Upper lobe of right lung (tissue), 1 donor: Measurements from ENCODE around the gene USP36. TPM values are rescaled to one million over a fixed set of nuclear protein-coding genes. Genes with fewer than 3 reads are reported as not detected.

Source experiments
- ATAC-seq: fragments of 200-7000 bp; cut with Tn5 transposase; one replicate; pipeline ENCODE4 v1.9.1; 2020; ENCODE audit warnings: mild to moderate bottlenecking, moderate library complexity
- DNase-seq: peaks from one replicate; pipeline ENCODE4 v3.0.0-alpha.2; 2020
- H3K27ac ChIP-seq: fragments of 200-600 bp; one replicate; pipeline ENCODE4 v1.8.0; 2022
- H3K27me3 ChIP-seq: fragments of 200-600 bp; one replicate; pipeline ENCODE4 v1.8.0; 2022; ENCODE audit warnings: mild to moderate bottlenecking
- H3K36me3 ChIP-seq: fragments of 200-600 bp; one replicate; pipeline ENCODE4 v1.8.0; 2022
- H3K4me1 ChIP-seq: fragments of 200-600 bp; one replicate; pipeline ENCODE4 v1.8.0; 2022
- H3K4me3 ChIP-seq: fragments of 200-600 bp; one replicate; pipeline ENCODE4 v1.8.0; 2022; ENCODE audit warnings: mild to moderate bottlenecking
- H3K9me3 ChIP-seq: fragments of 200-600 bp; one replicate; pipeline ENCODE4 v1.8.0; 2022
- intact Hi-C: fragments of 100-400 bp; cut with DNase I; formaldehyde crosslinking; loops from one replicate; pipeline ENCODE4 v1.11.0; 2022
- total RNA-seq: library from RNA; stranded (reverse); fragmentation: NEBNext Ultra II Directional; extraction: Animal tissue kit (Norgen Biotek cat#: 25700); gene quantifications from one replicate; pipeline ENCODE4 v1.2.1, GENCODE V29; 2021
- TF ChIP-seq, protein P1 (sequence below): fragments of 200-600 bp; IDR thresholded peaks from one replicate; pipeline ENCODE4 v1.8.0; 2022; ENCODE audit warnings: antibody characterized with exemption
- donor health status: DM: no; HTN: yes; CAD: no; lungs with severe emphysema.

USP36 gene
- total RNA-seq, 1 donor from 2014 or later = 69.6 TPM

DNA sequence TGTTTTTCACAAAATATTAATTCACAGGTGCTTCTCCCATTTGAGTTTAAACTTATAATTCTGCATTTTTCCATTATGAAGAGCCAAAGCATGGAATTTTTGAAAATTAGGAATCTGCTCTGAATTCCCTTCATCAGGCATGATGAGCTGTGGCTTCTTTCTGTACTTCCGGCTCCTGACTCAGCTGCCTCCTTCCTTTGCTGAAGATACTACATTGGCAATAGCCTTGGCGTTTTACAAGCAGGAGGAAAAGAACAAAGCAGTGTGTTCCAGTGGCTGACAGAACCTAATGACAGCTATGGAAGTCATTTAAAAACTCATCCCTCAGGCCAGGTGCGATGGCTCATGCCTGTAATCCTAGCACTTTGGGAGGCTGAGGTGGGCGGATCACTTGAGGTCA lies 18.4 kb upstream of the USP36 start:
- peaks cover 39% of the 10 kb centered on the region for H3K36me3 ChIP-seq
- TF ChIP-seq, protein P1, sequence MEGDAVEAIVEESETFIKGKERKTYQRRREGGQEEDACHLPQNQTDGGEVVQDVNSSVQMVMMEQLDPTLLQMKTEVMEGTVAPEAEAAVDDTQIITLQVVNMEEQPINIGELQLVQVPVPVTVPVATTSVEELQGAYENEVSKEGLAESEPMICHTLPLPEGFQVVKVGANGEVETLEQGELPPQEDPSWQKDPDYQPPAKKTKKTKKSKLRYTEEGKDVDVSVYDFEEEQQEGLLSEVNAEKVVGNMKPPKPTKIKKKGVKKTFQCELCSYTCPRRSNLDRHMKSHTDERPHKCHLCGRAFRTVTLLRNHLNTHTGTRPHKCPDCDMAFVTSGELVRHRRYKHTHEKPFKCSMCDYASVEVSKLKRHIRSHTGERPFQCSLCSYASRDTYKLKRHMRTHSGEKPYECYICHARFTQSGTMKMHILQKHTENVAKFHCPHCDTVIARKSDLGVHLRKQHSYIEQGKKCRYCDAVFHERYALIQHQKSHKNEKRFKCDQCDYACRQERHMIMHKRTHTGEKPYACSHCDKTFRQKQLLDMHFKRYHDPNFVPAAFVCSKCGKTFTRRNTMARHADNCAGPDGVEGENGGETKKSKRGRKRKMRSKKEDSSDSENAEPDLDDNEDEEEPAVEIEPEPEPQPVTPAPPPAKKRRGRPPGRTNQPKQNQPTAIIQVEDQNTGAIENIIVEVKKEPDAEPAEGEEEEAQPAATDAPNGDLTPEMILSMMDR = no peak
- H3K4me1 ChIP-seq = peaks cover 9% of the 10 kb centered on the region
- intact Hi-C loops = no loop called here
- H3K27me3 ChIP-seq = no peaks in the 10 kb centered on the region
- no peak for ATAC-seq
- no peaks in the 10 kb centered on the region for H3K9me3 ChIP-seq
- no peak for DNase-seq
- H3K27ac ChIP-seq = no peak overlapping the region
- no peak overlapping the region for H3K4me3 ChIP-seq

- H3K4me3 ChIP-seq = no peak overlapping the region
- H3K36me3 ChIP-seq = peaks cover 43% of the 10 kb centered on the region
- H3K27me3 ChIP-seq = no peaks in the 10 kb centered on the region
- H3K4me1 ChIP-seq = peaks cover 8% of the 10 kb centered on the region
- no peaks in the 10 kb centered on the region for H3K9me3 ChIP-seq
- intact Hi-C loops = no loop called here
- DNase-seq (no peak), ATAC-seq (no peak)
- H3K27ac ChIP-seq = no peak overlapping the region
- TF ChIP-seq, protein P1 = no peak
These were observed 16.7 kb upstream of the USP36 start for GRCh38 chr17:78857266-78857665.

DNA sequence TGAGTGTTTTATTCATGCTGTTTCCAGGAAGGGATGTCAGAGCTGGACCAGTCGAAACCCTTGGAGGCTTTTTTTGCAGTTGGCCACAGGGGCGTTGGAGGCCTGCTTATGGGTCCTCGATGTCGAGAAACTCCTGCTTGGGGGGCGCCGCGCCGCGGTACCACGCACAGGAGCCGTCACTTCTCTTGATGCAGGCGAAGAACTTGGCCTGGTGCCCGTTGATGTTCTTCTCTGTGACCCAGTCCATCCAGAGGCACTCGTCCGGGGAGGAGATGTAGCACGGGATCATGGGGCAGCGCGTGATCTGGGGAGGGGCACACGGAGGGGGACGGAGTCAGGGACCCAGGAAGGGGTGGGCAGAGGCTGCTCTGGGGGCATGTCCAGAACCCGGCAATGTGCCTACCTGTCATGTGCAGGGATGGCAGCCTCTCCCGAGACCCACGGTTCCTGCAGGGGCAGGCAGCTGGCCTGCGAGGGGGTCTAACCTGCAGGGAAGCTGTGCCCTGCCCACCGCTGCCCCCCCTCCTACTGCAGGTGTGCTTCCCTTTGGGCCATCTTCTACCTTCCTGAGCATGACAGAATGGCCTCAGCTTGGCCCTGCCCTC lies 15.0 kb upstream of the USP36 start:
- Histone ChIP-seq H3K4me3 (no peak overlapping the region), H3K27ac (no peak overlapping the region), H3K36me3 (peaks cover 43% of the 10 kb centered on the region), H3K4me1 (no peaks in the 10 kb centered on the region), H3K27me3 (no peaks in the 10 kb centered on the region), H3K9me3 (no peaks in the 10 kb centered on the region)
- TF ChIP-seq, protein P1 = no peak
- intact Hi-C loops = no loop called here
- ATAC-seq = no peak
- DNase-seq = no peak

DNA sequence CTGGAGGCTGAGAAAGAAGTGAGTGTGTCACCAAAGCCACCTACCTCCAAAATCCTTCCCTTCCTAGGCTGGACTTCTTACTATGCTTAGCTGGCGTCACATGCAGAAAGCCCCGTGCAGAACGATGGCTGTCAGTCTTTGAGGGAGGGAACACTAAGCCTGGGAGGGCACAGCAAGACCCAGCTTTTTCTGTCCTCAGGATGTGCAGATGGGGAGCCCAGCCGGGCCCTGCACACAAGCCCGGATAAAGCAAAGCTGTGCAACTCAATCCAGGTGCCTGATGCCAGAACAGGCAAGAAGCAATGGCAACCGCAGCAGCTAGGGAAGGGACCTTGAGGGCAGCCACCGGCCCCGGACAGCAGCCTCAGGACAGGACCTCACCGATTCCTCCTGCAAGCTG lies 13.9 kb upstream of the USP36 start:
- H3K9me3 ChIP-seq = no peaks in the 10 kb centered on the region
- TF ChIP-seq, protein P1 = no peak
- no peak for DNase-seq
- H3K27me3 ChIP-seq = no peaks in the 10 kb centered on the region
- ATAC-seq = no peak
- H3K36me3 ChIP-seq = peaks cover 43% of the 10 kb centered on the region
- intact Hi-C loops = no loop called here
- no peak overlapping the region for H3K4me3 ChIP-seq
- H3K4me1 ChIP-seq = no peaks in the 10 kb centered on the region
- no peak overlapping the region for H3K27ac ChIP-seq

DNA sequence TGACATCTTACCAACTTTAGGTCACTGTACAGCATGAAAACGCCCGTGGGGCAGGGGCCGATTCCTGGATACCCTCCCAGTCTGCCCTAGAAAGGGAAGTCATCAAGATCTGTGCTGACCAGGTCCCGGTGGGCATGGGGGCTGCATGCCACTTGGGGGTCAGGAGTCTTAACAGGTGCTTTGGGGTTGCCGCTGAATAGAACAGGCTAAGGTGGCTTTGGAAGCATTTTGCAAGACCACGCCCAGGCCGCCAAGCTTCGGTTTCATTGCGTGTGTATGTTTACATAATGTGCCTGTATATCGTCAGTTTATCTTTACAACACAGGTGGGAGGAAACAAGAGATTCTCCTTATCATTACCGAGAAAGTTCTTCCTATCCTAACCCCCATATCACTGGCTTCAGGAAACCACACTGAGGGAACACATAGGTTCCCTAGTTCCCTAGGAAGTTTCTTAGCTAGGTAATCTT lies 13.3 kb upstream of the USP36 start:
- Histone ChIP-seq H3K27me3 (no peaks in the 10 kb centered on the region), H3K4me3 (no peak overlapping the region), H3K9me3 (no peaks in the 10 kb centered on the region), H3K36me3 (peaks cover 43% of the 10 kb centered on the region), H3K4me1 (no peaks in the 10 kb centered on the region), H3K27ac (no peak overlapping the region)
- intact Hi-C loops = no loop called here
- DNase-seq = no peak
- TF ChIP-seq, protein P1 = no peak
- ATAC-seq = no peak

- intact Hi-C loops = no loop called here
- Histone ChIP-seq H3K27ac (peak overlapping the region; percentile 17), H3K27me3 (no peaks in the 10 kb centered on the region), H3K9me3 (no peaks in the 10 kb centered on the region), H3K36me3 (peaks cover 42% of the 10 kb centered on the region), H3K4me1 (no peaks in the 10 kb centered on the region), H3K4me3 (no peak overlapping the region)
- TF ChIP-seq, protein P1 = peak; percentile 24
- DNase-seq = no peak
- peak; percentile 48 for ATAC-seq
These were observed 12.1 kb upstream of the USP36 start for GRCh38 chr17:78852709-78853121.
